IPS-NIHi7 (cell line): ENCODE results near the gene DPCD.

Experiments
- DNase-seq: peaks from one replicate; pipeline ENCODE4 v3.0.0; 2012; ENCODE audit warnings: mixed read lengths; ENCODE audit errors: extremely low spot score

DPCD gene

GRCh38 chr10:101587725-101588653, at the start of gene DPCD, which contains the start of gene POLL:
Gene DPCD (plus strand): TSS chr10:101588321. CDS start chr10:101588337, 16 bp downstream.
Gene POLL (minus strand): TSS chr10:101588257. CDS start chr10:101587360, 897 bp downstream.
- peak; percentile 98 for DNase-seq

- DNase-seq, result no peak
These were observed 49.7 kb upstream of the DPCD start for GRCh38 chr10:101538446-101538845.

DNA sequence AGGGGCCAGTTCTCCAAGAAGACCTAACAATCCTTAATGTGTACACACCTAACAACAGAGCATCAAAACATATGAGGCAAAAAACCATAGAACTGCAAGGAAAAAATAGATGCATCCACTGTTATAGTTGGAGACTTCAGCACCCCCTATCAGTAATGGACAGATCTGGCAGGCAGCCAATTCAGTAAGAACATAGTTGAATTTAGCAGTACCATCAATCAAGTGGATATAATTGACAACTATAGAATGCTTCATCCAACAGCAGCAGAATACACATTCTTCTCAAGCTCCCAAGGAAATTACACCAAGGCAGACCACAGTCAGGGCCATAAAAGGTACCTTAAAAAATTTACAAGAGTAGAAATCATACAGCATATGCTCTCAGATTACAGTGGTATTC, 42.2 kb upstream of the DPCD start:
- DNase-seq, result no peak

DNA sequence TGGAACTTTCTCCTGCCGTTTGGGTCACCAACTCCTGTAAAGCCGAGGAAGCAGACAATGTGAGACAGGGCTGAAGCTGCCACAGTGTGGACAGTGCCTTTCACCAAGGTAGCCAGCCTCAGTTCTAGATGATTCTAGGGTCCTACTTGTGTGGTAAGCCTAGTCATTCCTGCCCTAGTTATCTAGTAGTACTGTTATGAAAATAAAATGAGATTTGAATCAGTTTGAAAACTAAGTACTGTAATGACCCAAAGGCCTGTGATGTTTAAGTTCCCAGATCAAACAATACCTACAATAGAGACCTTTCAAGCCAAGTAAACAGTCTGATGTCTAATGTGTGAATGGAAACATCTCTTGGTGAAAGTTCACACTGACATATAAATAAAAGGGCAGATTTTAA, 37.2 kb upstream of the DPCD start:
- no peak for DNase-seq

DNA sequence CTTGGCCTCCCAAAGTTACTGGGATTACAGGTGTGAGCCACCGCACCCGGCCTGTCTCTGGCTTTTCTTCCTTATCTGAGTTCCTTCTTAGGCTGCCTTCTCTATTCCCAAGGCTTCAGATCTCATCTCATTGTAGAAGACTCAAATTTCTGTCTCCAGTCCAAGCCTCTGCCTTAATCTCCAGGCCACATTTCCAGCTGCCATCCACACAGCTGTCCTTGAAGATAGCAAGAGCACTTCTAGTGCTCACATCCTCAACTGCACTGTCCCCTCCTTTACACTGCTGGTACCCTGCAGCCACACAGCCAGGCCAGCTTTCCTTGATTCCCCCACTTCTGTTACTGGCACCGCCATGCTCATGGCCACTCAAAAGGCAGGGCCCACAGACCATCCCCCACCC, 35.7 kb upstream of the DPCD start:
- no peak for DNase-seq

- DNase-seq, result no peak
These were observed 30.6 kb upstream of the DPCD start for GRCh38 chr10:101557541-101557940.

- no peak for DNase-seq
These were observed 29.9 kb upstream of the DPCD start for GRCh38 chr10:101558204-101558603.

DNA sequence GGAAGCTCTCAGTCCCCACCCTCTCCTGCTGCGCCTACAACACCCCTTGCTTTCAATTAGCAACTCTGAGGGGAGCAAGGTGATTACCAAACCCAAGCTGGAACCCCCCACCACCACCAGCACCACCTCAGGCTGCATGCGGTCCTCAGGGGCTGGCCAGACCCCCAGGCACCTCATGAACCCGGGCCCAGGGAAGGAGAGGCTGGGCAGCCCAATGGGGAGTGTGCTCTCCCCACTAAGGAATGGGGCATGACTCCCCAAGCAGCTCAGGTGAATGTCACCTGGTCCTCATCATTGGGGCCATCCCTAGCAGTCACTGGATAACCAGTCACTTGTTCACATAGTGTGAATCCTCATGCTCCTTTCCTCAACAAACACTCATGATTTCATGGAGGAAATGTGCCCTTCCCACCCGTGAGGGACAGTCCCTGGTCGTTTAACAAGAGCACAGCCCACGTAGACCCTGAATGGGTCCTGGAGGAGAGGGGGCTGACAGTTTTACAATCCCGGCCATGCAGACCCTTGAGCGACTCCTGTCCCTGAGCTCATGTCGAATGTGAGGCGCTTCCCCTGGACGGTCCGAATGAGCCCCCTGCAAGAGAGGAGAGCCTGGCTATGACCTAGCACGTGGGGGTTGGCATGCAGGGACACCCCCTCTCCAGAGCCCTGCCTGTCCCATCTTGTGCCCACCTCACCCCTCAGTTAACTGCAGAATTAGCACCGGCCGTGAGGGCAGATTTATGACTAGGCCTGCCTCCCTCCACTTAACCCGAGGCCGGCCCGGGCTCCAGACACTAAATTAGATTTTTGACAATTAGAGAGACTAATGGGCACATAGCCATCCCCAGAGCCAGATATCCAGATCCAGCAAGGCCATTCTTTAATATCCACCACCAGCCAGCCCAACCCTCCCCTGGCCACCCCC, 29.2 kb upstream of the DPCD start:
- DNase-seq, result no peak

DNA sequence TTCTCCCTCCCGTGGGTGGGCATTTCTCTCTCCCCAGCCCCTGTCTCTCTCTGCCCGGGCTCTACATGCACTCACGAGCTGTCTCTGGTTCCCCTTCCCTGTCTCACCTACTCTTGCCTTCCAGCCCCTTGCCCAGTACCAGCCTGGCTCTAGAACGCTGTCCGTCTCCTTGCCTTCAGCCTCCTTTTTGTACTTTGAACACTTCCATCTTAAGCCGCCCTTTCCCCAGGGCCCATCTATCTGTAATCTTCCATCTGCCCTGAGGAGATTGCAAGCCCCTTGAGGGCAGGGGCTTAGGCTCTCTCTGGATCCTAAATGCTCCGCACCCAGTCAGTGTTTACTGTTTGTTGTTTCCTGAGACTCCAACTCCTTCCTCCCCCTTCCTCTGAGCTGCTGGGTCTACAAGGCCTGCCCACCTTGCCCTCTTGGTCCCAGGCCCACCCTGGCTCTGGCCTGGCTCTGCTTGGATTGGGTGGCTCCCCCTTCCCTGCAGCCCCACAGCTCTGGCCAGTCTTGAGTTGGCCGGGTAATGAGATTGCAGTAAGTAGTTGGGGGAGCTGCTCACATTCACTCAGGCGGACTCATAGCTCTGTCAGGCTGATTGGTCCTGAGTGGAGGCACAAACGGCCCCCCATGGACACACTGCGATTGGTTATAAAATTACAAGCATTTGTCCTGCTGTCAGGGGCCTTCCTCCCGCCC, 28.4 kb upstream of the DPCD start:
- no peak for DNase-seq

GRCh38 chr10:101560298-101561067, 27.6 kb upstream of the DPCD start:
- no peak for DNase-seq

- no peak for DNase-seq
These were observed 26.8 kb upstream of the DPCD start for GRCh38 chr10:101561068-101561915.

- no peak for DNase-seq
These were observed 25.9 kb upstream of the DPCD start for GRCh38 chr10:101562231-101562630.

DNA sequence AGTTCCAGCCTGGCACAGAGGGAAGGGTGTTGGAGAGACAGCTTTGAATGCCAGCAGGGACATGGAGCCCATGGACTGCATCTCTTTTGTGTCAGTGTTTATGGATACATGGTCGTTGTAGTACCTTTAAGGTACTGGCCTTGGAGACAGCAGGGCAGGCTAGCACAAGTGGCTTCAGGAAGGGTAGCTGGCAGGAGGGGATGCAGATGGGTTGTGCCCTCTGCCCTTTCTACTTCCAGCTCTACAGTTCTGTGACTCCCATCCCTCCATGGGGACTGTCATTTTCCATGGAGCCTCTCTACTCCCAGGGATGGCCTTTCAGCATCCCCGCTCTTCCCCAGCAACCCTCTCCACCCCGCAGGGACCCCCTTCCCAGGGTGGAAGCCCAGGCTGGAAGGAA, 25.1 kb upstream of the DPCD start:
- no peak for DNase-seq

GRCh38 chr10:101563497-101564040, 24.6 kb upstream of the DPCD start:
- DNase-seq, result no peak

GRCh38 chr10:101564490-101564991, 23.6 kb upstream of the DPCD start:
- DNase-seq, result no peak

DNA sequence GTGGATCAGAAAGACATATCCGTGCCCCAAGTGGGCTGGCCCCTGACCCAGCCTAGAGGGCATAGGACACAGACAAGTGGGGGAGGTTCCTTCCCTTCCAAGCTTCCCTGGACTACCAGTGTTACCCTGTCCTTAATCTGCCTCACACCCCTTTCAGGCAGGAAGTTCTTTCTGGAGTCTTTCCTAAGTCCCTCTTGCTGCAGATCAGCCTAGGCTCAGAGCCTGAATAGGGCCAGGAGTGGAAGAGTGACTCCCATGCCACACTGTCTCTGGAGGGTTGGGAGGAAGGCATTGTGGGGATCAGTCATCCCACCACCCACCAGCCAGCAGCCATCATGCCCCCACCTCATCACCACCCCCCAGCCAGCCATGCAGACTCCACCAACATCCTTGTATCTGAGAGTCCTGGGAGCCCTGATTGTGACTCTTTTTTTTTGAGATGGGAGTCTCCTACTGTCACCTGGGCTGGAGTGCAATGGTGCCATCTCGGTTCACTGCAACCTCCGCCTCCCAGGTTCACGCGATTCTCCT, 22.7 kb upstream of the DPCD start:
- no peak for DNase-seq

GRCh38 chr10:101565936-101566332, 22.2 kb upstream of the DPCD start:
- DNase-seq, result no peak

DNA sequence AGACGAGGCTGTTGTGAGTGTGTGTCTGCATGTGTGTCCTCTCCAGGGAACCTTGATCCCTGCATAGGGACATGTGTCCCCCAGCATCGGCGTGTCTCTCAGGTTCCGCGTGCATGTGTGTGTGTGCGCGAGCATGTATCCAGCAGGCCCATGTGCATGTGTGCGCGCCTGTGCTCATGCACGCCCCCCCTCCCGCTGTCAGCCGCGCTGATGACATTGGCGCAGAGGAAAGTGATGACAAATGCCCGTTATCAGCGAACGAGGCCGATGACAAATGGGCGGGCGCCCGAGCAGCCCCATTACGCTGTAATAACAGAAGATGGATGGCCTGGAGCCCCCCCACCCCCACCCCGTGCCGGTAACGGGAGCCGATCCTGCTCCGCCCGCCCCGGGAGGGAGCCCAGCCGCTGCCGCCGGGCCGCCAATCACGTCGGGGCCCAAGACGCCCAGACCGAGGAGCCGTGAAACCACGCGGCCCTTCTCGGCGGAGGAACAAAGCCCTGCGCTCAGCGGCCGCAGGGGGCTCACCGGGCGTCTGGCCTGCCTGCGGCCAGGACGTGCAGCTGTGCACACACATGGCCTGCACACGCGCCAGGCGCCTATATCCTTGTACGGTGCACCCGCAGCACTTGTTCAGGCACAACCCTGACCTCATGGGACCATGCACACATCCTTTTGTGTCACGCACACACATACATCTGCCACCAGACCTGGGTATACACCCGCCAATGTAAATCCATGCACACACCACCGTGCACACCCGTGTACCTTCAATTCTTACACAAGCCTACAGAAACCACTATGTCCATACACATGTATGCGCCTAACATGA, 21.6 kb upstream of the DPCD start:
- peak; percentile 70 for DNase-seq
